Measurements from ENCODE around the gene TMEM132E. TPM values are rescaled to one million over a fixed set of nuclear protein-coding genes. Genes with fewer than 3 reads are reported as not detected.

TMEM132E gene
- total RNA-seq, 4 donors from 2014 or later = 0.11 to 0.13 TPM; not detected in 2

- intact Hi-C loops (cut with DNase I) = no loop called here
- no peaks in the 10 kb centered on the region for H3K27me3 ChIP-seq
Measured at GRCh38 chr17:34644941-34645550, 65.7 kb downstream of the TMEM132E start.

GRCh38 chr17:34645594-34645993, 66.2 kb downstream of the TMEM132E start:
- Histone ChIP-seq H3K36me3 (no peaks in the 10 kb centered on the region), H3K4me1 (no peaks in the 10 kb centered on the region), H3K27ac (no peak overlapping the region), H3K9me3 (no peaks in the 10 kb centered on the region), H3K27me3 (no peaks in the 10 kb centered on the region), H3K4me3 (replicated peaks in 1 of 3) (no peak overlapping the region)
- DNase-seq = no peak
- intact Hi-C loops (cut with DNase I) = no loop called here
- 20 to 28% methylated on average over 3 of the region's 3 CpGs for WGBS, 2 donors
- TF ChIP-seq POLR2A (IDR thresholded peaks at IDR 0.05) (no peak), CTCF (IDR thresholded peaks at IDR 0.05) (no peak)

More at GRCh38 chr17:34644941-34645550, 65.7 kb downstream of the TMEM132E start:
- no peak for DNase-seq
- Histone ChIP-seq H3K4me3 (replicated peaks in 1 of 3) (no peak overlapping the region), H3K4me1 (no peaks in the 10 kb centered on the region), H3K36me3 (no peaks in the 10 kb centered on the region), H3K9me3 (no peaks in the 10 kb centered on the region), H3K27ac (no peak overlapping the region)
- 69 to 71% methylated on average over 3 of the region's 3 CpGs for WGBS, 2 donors
- no peak for TF ChIP-seq CTCF (IDR thresholded peaks at IDR 0.05)
- no peak for TF ChIP-seq POLR2A (IDR thresholded peaks at IDR 0.05)

- no peaks in the 10 kb centered on the region for H3K27me3 ChIP-seq
- WGBS, 2 donors = 91% methylated on average over 3 of the region's 3 CpGs
- intact Hi-C loops (cut with DNase I) = no loop called here
Measured at GRCh38 chr17:34647511-34647910, 68.1 kb downstream of the TMEM132E start.

GRCh38 chr17:34650051-34650750, 70.8 kb downstream of the TMEM132E start:
- Histone ChIP-seq H3K27ac (no peak overlapping the region), H3K9me3 (no peaks in the 10 kb centered on the region), H3K36me3 (no peaks in the 10 kb centered on the region), H3K27me3 (no peaks in the 10 kb centered on the region), H3K4me3 (replicated peaks in 1 of 3) (no peak overlapping the region), H3K4me1 (no peaks in the 10 kb centered on the region)
- no peak for DNase-seq
- TF ChIP-seq POLR2A (IDR thresholded peaks at IDR 0.05) = no peak
- no peak for TF ChIP-seq CTCF (IDR thresholded peaks at IDR 0.05)
- intact Hi-C loops (cut with DNase I) = no loop called here
- WGBS, 2 donors = 60 to 64% methylated on average over 5 of the region's 5 CpGs

More at GRCh38 chr17:34647511-34647910, 68.1 kb downstream of the TMEM132E start:
- no peaks in the 10 kb centered on the region for H3K9me3 ChIP-seq
- no peak overlapping the region for H3K4me3 ChIP-seq (replicated peaks in 1 of 3)
- no peak overlapping the region for H3K27ac ChIP-seq
- DNase-seq = no peak
- TF ChIP-seq CTCF (IDR thresholded peaks at IDR 0.05) = no peak
- no peak for TF ChIP-seq POLR2A (IDR thresholded peaks at IDR 0.05)
- no peaks in the 10 kb centered on the region for H3K36me3 ChIP-seq
- no peaks in the 10 kb centered on the region for H3K4me1 ChIP-seq

GRCh38 chr17:34651402-34651811, 72.0 kb downstream of the TMEM132E start:
- intact Hi-C loops (cut with DNase I) = no loop called here
- no peak for DNase-seq
- 52 to 66% methylated on average over 8 to 13 of the region's 13 CpGs for WGBS, 2 donors
- no peaks in the 10 kb centered on the region for H3K9me3 ChIP-seq
- H3K4me1 ChIP-seq = no peaks in the 10 kb centered on the region
- H3K27me3 ChIP-seq = no peaks in the 10 kb centered on the region
- no peak overlapping the region for H3K27ac ChIP-seq
- no peak overlapping the region for H3K4me3 ChIP-seq (replicated peaks in 1 of 3)
- no peak for TF ChIP-seq CTCF (IDR thresholded peaks at IDR 0.05)
- TF ChIP-seq POLR2A (IDR thresholded peaks at IDR 0.05) = no peak
- no peaks in the 10 kb centered on the region for H3K36me3 ChIP-seq
